ENCODE results near the gene PLP2. TPM values are rescaled to one million over a fixed set of nuclear protein-coding genes. Genes with fewer than 3 reads are reported as not detected.
"Not testable (repeated sequence)": the region's sequence is repeated elsewhere in the genome, so short reads cannot be mapped to it uniquely, and the experiment has no call there.

Gene PLP2
- total RNA-seq, 2 donors from 2014 or later, result 228 to 233 TPM

GRCh38 chrX:49173544-49173943, 1.8 kb downstream of the PLP2 start:
- Mint-ChIP-seq H3K36me3 (ENCODE audit: low read depth) (peaks cover 53% of the 10 kb centered on the region), H3K4me1 (peaks cover 14% of the 10 kb centered on the region), H3K27ac (peak overlapping the region; percentile 87), H3K4me3 (peak overlapping the region; percentile 85)
- H3K9me3 Mint-ChIP-seq; ATAC-seq (replicated peaks); H3K27me3 Mint-ChIP-seq: not testable (repeated sequence)

- H3K4me1 Mint-ChIP-seq, result peaks cover 14% of the 10 kb centered on the region
- peaks cover 61% of the 10 kb centered on the region for H3K36me3 Mint-ChIP-seq (ENCODE audit: low read depth)
- no peak overlapping the region for H3K27ac Mint-ChIP-seq
- no peaks in the 10 kb centered on the region for H3K9me3 Mint-ChIP-seq
- H3K4me3 Mint-ChIP-seq, result peak overlapping the region; percentile 85
- no peak for ATAC-seq (replicated peaks)
- no peaks in the 10 kb centered on the region for H3K27me3 Mint-ChIP-seq
Measured at GRCh38 chrX:49174723-49175122, 3.0 kb downstream of the PLP2 start.

DNA sequence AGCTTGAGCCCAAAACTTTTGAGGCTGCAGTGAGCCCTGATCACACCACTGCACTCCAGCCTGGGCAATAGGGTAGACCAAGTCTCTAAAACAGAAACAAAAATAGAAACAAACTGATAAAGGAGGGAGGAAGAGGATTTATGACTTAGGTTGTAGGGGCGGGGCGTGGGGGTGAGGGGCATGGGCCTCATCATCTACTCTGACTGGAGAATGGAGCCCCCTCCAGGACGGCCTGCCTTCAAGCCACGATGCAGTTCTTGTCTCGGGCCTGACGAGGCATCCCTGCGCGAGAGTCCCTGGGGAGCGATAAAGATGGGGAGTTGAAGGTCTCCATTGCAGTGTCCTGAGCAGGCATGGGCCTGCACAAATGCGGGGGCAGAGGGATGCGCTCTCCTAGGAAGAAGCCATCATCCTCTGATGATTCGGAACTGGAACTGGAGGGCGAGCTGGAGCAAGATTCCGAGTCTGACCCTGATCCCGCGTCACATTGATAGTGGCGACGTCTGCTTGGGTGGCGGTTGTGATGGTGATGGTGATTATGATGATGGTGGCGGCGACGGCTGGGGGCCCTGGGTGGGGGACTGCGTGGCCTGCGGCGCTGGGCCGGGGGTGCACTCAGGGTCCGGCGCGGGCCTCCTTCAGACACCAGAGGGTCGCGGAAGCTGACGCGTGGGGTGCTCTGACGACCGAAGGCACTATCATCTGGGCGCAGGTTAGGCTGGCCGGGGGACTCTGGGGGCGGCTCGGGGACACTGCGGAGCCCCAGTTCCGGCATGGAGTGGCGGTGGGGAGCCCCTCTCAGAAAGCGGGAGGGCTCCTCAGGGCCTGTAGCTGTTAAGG, 4.0 kb downstream of the PLP2 start:
- Mint-ChIP-seq H3K36me3 (ENCODE audit: low read depth) (peaks cover 71% of the 10 kb centered on the region), H3K4me1 (peaks cover 14% of the 10 kb centered on the region), H3K4me3 (no peak overlapping the region), H3K27me3 (no peaks in the 10 kb centered on the region), H3K9me3 (no peaks in the 10 kb centered on the region), H3K27ac (peak overlapping the region; percentile 81)
- ATAC-seq (replicated peaks), result no peak

DNA sequence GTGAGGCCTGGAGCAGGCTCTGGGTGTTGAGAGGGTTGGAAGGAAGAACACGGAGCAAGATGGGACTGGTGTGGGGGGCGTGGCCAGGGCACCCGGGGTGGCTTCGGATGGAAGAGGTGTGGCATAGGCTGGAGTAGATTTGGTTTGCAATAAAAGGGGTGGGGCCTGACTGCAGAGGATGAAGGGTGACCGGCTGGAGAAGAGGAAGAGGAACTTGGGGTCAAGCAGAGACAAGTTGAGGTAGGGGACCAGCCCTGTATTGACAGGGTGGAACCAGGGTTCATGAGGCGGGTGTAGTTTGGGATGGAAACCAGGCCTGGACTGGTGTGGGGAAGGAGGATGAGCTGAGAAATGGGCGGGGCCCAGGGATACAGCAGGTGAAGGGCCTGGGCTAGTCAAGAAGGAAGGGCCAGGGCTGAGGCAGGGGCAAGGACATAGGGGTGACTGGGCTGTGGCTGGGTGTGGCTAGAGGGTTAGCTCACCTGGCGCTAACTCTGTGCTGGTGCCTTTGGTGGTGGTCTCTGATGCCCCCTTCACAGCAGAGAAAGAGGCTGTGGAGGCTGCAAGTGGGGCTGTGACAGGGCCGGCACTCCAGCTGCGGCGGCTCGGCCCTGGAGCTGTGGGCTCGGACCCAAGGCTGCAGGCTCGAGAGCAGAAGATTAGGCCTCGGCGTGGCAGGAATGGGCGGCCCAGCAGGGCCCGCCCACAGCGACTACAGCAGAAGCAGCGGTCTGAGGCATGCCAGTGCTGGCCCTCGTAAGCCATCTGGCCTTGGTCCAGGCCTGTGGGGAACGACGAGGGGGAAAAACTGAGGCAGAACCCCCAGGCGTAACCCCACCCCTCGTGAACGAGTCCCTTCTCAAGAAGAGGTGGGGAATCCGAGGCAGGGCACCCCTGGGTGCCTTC, 5.0 kb downstream of the PLP2 start:
- peaks cover 76% of the 10 kb centered on the region for H3K36me3 Mint-ChIP-seq (ENCODE audit: low read depth)
- peaks cover 14% of the 10 kb centered on the region for H3K4me1 Mint-ChIP-seq
- peak overlapping the region; percentile 81 for H3K27ac Mint-ChIP-seq
- H3K27me3 Mint-ChIP-seq, result no peaks in the 10 kb centered on the region
- H3K9me3 Mint-ChIP-seq, result no peaks in the 10 kb centered on the region
- no peak for ATAC-seq (replicated peaks)
- no peak overlapping the region for H3K4me3 Mint-ChIP-seq

DNA sequence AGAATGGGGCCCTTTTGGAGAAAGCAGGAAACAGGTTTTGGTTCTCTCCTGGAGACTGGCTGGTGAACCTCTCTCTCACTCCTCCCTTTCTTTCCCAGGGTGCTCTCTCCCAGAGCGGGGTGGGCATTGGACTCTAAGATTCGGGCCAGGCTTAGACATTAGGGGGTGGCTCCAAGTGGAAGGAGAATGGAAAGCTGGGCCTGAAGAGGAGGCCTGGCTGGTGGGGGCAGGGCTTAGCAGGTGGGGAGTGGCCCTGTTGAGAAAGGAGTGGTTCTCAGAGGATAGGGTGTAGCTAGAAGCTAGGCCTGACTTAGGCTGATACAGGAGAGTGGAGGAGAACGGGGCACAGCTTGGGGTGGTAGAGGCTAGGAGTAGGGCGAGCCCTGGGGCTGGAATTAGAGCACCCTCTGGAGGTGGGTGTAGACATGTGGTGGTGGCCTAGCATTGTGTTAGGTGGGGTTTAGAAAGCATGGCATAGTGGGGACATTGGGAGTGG, 5.7 kb downstream of the PLP2 start:
- H3K27ac Mint-ChIP-seq, result no peak overlapping the region
- H3K36me3 Mint-ChIP-seq (ENCODE audit: low read depth), result peaks cover 82% of the 10 kb centered on the region
- H3K27me3 Mint-ChIP-seq, result no peaks in the 10 kb centered on the region
- ATAC-seq (replicated peaks), result peak; percentile 45
- peaks cover 14% of the 10 kb centered on the region for H3K4me1 Mint-ChIP-seq
- no peak overlapping the region for H3K4me3 Mint-ChIP-seq
- H3K9me3 Mint-ChIP-seq, result no peaks in the 10 kb centered on the region

DNA sequence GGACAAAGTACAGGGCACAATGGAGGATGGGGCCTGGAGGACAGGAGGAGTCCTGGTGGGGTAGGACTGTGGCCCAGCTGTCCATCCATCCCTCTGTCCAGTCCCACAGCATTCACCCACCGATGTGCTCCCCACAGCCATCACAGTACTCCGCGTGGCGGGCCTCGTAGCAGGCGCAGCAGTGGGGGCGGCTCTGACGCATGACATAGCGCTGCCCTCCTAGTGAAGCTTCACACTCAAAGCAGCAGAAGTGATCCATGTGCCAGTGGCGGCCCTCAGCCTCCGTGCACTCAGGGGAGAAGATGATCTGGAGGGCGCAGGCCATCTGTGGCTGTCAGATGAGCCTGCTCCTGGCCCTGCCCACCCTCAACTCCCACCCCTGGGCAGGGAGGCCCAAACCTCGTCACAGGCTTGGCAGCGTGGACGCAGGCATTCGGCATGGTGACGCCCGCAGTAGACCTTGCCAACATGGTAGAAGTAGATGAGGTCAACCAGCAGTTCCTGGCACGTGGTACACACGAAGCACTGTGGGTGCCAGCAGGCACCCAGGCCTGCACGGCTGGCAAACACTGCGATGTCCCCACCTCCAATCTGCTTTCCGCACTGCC, 6.3 kb downstream of the PLP2 start:
- Mint-ChIP-seq H3K9me3 (no peaks in the 10 kb centered on the region), H3K27me3 (no peaks in the 10 kb centered on the region), H3K36me3 (ENCODE audit: low read depth) (peaks cover 82% of the 10 kb centered on the region), H3K27ac (no peak overlapping the region), H3K4me3 (no peak overlapping the region), H3K4me1 (peaks cover 14% of the 10 kb centered on the region)
- ATAC-seq (replicated peaks), result no peak

DNA sequence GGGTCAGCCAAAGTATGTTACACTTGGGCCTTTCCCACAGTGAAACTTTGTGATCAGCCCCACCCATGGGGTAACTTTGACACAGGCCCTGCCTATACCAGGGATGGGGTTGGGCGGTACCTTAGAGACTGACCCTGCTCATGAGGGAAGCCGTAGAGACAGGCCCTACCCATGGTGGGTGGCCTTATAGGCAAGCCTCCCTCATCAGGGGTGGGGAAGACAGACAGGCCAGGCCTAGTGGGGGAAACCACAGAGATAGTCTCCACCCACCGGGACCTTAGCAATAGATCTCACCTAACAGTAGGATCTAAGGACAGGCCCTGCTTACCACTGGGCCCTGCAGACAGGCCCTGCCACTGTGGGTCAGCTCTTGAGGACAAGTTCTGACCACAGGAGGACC, 6.8 kb downstream of the PLP2 start:
- H3K4me3 Mint-ChIP-seq, result no peak overlapping the region
- no peaks in the 10 kb centered on the region for H3K27me3 Mint-ChIP-seq
- ATAC-seq (replicated peaks), result no peak

DNA sequence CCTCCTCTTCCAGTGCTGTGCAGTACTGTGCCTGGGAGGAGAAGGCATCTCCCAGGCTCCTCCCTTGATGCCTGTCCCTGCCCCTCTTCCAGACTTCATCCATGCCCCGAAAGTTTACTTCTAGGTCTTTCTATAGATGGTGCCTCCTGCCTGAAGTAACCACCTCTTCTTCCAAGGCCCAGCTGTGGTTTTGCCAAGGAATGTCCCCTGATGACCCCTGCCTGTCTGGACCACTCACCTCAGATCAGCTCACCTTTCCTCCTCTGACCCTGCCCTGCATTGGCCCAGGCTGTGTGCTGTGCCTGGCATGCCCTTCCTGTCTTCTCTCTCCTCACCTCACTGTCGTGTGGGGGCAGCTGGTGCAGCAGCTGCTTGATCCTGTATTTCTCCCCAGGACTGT, 7.7 kb downstream of the PLP2 start:
- Mint-ChIP-seq H3K4me1 (peaks cover 11% of the 10 kb centered on the region), H3K36me3 (ENCODE audit: low read depth) (peaks cover 82% of the 10 kb centered on the region), H3K27ac (peak overlapping the region; percentile 54), H3K27me3 (no peaks in the 10 kb centered on the region), H3K4me3 (no peak overlapping the region), H3K9me3 (no peaks in the 10 kb centered on the region)
- no peak for ATAC-seq (replicated peaks)

More for the DNA sequence above, 6.8 kb downstream of the PLP2 start:
- no peaks in the 10 kb centered on the region for H3K9me3 Mint-ChIP-seq
- peaks cover 82% of the 10 kb centered on the region for H3K36me3 Mint-ChIP-seq (ENCODE audit: low read depth)
- peaks cover 14% of the 10 kb centered on the region for H3K4me1 Mint-ChIP-seq
- no peak overlapping the region for H3K27ac Mint-ChIP-seq

DNA sequence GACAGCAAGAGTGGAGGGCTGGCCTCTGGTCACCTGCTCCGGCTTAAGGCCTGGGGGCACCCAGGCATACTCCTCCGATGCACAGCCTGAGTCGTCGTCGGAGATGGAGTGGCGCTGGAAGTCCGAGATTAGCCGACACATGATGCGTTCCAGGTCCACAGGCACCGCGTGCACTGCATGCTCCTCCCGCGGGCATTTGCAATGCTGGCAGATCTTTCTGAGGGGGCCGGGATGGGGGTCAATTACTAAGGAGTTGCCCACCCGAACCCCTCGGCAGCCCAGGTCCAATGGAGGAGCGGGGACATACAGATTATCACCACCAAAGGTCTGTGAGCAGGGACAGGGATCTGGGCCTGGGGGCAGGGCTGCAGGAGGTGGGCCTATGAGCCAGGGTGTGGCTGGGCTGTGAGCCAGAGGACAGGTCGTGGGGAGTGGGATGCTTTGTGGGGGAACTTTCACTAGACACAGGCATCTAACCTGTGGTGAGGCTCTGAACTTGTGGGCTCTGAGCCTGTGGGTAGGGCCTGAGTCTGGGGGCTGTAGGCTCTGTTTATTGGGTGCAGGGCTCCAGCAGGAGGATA, 12.1 kb downstream of the PLP2 start:
- H3K36me3 Mint-ChIP-seq (ENCODE audit: low read depth), result peaks cover 61% of the 10 kb centered on the region
- no peaks in the 10 kb centered on the region for H3K4me1 Mint-ChIP-seq
- H3K27ac Mint-ChIP-seq, result no peak overlapping the region

GRCh38 chrX:49184294-49185281, 12.9 kb downstream of the PLP2 start:
- no peaks in the 10 kb centered on the region for H3K27me3 Mint-ChIP-seq
- no peaks in the 10 kb centered on the region for H3K9me3 Mint-ChIP-seq

More for the DNA sequence above, 12.1 kb downstream of the PLP2 start:
- ATAC-seq (replicated peaks), result no peak
- Mint-ChIP-seq H3K9me3 (no peaks in the 10 kb centered on the region), H3K4me3 (peak overlapping the region; percentile 92), H3K27me3 (no peaks in the 10 kb centered on the region)

GRCh38 chrX:49186125-49187027, 14.7 kb downstream of the PLP2 start, which contains the start of gene PRICKLE3:
TSS of gene PRICKLE3 (minus strand) at chrX:49186373. CDS start at chrX:49186297, 76 bp downstream.
- Mint-ChIP-seq H3K4me3 (peak within 1 kb of the TSS; percentile 92), H3K36me3 (ENCODE audit: low read depth) (peaks cover 52% of the 10 kb centered on the region), H3K4me1 (peaks cover 4% of the 10 kb centered on the region), H3K27ac (peak within 1 kb of the TSS; percentile 89), H3K9me3 (no peaks in the 10 kb centered on the region), H3K27me3 (no peaks in the 10 kb centered on the region)
- peak; percentile 11 for ATAC-seq (replicated peaks)

More at GRCh38 chrX:49184294-49185281, 12.9 kb downstream of the PLP2 start:
- H3K4me1 Mint-ChIP-seq, result no peaks in the 10 kb centered on the region
- H3K27ac Mint-ChIP-seq, result peak overlapping the region; percentile 89
- peaks cover 54% of the 10 kb centered on the region for H3K36me3 Mint-ChIP-seq (ENCODE audit: low read depth)
- ATAC-seq (replicated peaks), result peak; percentile 75
- peak overlapping the region; percentile 92 for H3K4me3 Mint-ChIP-seq

GRCh38 chrX:49187028-49187394, 15.3 kb downstream of the PLP2 start:
- peak overlapping the region; percentile 92 for H3K4me3 Mint-ChIP-seq
- peaks cover 4% of the 10 kb centered on the region for H3K4me1 Mint-ChIP-seq
- H3K27me3 Mint-ChIP-seq, result no peaks in the 10 kb centered on the region
- H3K36me3 Mint-ChIP-seq (ENCODE audit: low read depth), result peaks cover 47% of the 10 kb centered on the region
- no peak for ATAC-seq (replicated peaks)
- no peak overlapping the region for H3K27ac Mint-ChIP-seq
- no peaks in the 10 kb centered on the region for H3K9me3 Mint-ChIP-seq

All from activated T-helper 17 cell treated with anti-CD3 and anti-CD28 coated beads, Interleukin-2, amount 50 U/mL, for 72 hours (primary cell).